VCaP (cell line): ENCODE data around the gene FUNDC1.

Experiments used
- H3K27ac ChIP-seq: fragments of 450-650 bp; 2 replicates; pipeline ENCODE4 v1.5.1; 2017
- TF ChIP-seq, protein P1 (sequence below): fragments of 450-650 bp; conservative IDR thresholded peaks from 2 replicates; pipeline ENCODE4 v1.5.1; 2017; ENCODE audit warnings: mild to moderate bottlenecking, moderate library complexity

FUNDC1 gene

DNA sequence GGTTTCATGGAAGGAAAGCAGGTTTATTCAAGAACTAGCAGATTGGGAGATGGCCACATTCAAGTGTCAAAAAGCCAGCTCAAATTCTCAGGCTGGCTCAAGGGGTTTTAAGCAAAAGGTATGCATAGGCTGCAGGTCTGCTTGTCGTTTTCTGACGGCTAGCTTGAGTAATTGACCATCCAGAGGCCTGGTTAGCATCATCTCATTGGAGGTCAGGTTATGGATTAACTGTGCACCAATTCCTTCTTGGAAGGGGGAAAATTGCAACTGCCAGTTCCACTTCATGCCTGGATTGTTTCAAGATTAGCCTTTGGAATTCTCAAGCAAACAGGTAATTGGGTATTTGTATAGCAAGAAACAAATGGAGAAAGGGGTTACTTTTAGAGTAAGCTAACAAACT, 62.1 kb downstream of the FUNDC1 start:
- TF ChIP-seq, protein P1, sequence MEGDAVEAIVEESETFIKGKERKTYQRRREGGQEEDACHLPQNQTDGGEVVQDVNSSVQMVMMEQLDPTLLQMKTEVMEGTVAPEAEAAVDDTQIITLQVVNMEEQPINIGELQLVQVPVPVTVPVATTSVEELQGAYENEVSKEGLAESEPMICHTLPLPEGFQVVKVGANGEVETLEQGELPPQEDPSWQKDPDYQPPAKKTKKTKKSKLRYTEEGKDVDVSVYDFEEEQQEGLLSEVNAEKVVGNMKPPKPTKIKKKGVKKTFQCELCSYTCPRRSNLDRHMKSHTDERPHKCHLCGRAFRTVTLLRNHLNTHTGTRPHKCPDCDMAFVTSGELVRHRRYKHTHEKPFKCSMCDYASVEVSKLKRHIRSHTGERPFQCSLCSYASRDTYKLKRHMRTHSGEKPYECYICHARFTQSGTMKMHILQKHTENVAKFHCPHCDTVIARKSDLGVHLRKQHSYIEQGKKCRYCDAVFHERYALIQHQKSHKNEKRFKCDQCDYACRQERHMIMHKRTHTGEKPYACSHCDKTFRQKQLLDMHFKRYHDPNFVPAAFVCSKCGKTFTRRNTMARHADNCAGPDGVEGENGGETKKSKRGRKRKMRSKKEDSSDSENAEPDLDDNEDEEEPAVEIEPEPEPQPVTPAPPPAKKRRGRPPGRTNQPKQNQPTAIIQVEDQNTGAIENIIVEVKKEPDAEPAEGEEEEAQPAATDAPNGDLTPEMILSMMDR, result no peak
- H3K27ac ChIP-seq, result no peak overlapping the region

DNA sequence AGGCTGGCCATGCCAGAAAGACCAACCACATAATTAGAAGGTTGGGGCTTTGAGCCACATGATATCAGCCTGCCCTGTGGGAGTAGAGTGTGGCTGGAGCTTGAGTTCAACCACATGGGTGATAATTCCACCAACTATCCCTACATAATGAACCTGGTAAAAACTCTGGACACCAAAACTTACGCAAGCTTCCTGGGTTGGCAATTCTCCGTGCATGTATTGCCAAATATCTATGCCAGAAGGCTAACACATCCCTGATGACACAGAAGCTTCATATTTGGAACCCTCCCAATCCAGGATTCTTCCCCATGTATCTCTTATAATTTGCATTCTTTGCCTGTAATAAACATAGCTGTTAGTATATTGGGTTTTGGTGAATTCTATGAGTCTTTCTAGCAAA, 68.2 kb downstream of the FUNDC1 start:
- H3K27ac ChIP-seq, result no peak overlapping the region
- TF ChIP-seq, protein P1, result no peak
